ENCODE data around the gene GPR21. TPM values are rescaled to one million over a fixed set of nuclear protein-coding genes. Genes with fewer than 3 reads are reported as not detected.
A peak's percentile ranks its signal among the peaks of the same experiment; 100 is the strongest.

Gene GPR21
- total and polyA plus RNA-seq, 2 donors (not counting 3 experiments of a cell fraction or from before 2014, with no cell fraction given), result 0.36 to 2.7 TPM

DNA sequence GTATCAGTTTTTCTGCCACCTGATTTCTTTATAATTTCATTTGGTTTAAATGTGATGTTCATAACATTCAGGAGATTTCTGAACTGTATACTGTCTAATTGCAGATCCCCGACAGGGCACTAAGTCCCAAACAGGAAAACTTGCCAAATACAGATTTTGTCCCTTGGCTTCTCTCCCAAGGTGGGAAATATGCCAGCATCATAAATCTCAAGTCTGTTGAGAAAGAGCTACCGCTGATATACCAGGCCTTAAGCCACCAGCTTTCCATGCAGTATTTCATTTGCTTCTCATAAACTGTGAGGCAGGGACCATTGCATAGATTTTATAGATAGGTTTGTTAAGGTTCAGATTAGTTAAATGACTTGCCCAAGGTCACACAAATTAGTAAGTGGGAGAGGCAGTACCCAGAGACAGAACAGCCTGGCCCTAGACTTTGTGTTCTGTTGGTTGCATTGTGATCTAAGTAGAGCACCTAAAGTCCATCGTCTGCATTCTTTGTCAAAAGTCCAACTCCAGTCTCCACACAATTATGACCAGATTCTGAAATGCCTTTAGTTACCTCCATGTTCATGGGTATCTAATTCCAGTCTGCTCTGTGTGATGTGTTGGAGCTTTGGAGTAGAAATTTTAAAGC, 16.2 kb downstream of the GPR21 start:
- no peaks in the 10 kb centered on the region for H3K9me1 ChIP-seq (replicated peaks; ENCODE audit: control insufficient read depth, extremely low read depth, insufficient read depth, low read length)
- no peak overlapping the region for H3K4me3 ChIP-seq (replicated peaks in 1 of 3; ENCODE audit: insufficient read depth in 1 of 3, low read depth in 1 of 3, low read length in 3 of 3)
- BruUV-seq (replicated peaks), result no TSS peak
- H3K27me3 ChIP-seq (ENCODE audit: control insufficient read depth in 2 of 2, insufficient read depth in 2 of 2, low read length in 2 of 2), result no peaks in the 10 kb centered on the region
- no peaks in the 10 kb centered on the region for H4K20me1 ChIP-seq (replicated peaks; ENCODE audit: control insufficient read depth, extremely low read depth, insufficient read depth, low read length)
- FAIRE-seq (no peak), DNase-seq (ENCODE audit: low read depth, low spot score) (peak; percentile 97)
- H3K27ac ChIP-seq (ENCODE audit: insufficient read depth, low read depth, low read length), result no peak overlapping the region
- H3K4me1 ChIP-seq (ENCODE audit: control insufficient read depth, extremely low read depth, insufficient read depth, low read length), result peaks cover 21% of the 10 kb centered on the region
- H3K9ac ChIP-seq (replicated peaks; ENCODE audit: extremely low read depth, insufficient read depth, low read length), result no peak overlapping the region
- no peaks in the 10 kb centered on the region for H3K79me2 ChIP-seq (ENCODE audit: control insufficient read depth, insufficient read depth, low read length)
- TF ChIP-seq POLR2A (IDR thresholded peaks at IDR 0.05; ENCODE audit: low read depth, low read length) (no peak), MYC (IDR thresholded peaks at IDR 0.05; ENCODE audit: low read depth, low read length) (no peak), JUN (IDR thresholded peaks at IDR 0.05; ENCODE audit: borderline replicate concordance, insufficient read depth, insufficient read length, low read depth) (no peak), GATA2 (IDR thresholded peaks at IDR 0.05; ENCODE audit: insufficient read depth, insufficient read length, low read depth, low read length) (no peak), POLR2AphosphoS5 (IDR thresholded peaks at IDR 0.05; ENCODE audit: insufficient read depth, low read depth, low read length) (no peak), EZH2 (IDR thresholded peaks at IDR 0.05; ENCODE audit: borderline replicate concordance, low read depth, low read length, severe bottlenecking) (no peak), FOS (IDR thresholded peaks at IDR 0.05; ENCODE audit: borderline replicate concordance, insufficient read depth, low read length) (no peak)
- TF ChIP-seq, protein P1, sequence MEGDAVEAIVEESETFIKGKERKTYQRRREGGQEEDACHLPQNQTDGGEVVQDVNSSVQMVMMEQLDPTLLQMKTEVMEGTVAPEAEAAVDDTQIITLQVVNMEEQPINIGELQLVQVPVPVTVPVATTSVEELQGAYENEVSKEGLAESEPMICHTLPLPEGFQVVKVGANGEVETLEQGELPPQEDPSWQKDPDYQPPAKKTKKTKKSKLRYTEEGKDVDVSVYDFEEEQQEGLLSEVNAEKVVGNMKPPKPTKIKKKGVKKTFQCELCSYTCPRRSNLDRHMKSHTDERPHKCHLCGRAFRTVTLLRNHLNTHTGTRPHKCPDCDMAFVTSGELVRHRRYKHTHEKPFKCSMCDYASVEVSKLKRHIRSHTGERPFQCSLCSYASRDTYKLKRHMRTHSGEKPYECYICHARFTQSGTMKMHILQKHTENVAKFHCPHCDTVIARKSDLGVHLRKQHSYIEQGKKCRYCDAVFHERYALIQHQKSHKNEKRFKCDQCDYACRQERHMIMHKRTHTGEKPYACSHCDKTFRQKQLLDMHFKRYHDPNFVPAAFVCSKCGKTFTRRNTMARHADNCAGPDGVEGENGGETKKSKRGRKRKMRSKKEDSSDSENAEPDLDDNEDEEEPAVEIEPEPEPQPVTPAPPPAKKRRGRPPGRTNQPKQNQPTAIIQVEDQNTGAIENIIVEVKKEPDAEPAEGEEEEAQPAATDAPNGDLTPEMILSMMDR (IDR thresholded peaks at IDR 0.05; ENCODE audit: extremely low read depth in 1 of 2, insufficient read depth in 1 of 2, low read depth in 1 of 2, low read length in 2 of 2), result no peak
- TF ChIP-seq, protein P2, sequence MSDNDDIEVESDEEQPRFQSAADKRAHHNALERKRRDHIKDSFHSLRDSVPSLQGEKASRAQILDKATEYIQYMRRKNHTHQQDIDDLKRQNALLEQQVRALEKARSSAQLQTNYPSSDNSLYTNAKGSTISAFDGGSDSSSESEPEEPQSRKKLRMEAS (IDR thresholded peaks at IDR 0.05; ENCODE audit: insufficient read depth, insufficient read length), result no peak
- dilution Hi-C loops (cut with MboI; ENCODE audit: extremely low pct_ligation_motif_present, low sequenced_read_pairs) (no loop called here), intact Hi-C loops (cut with micrococcal nuclease) (loop anchor here (1.0 kb wide), 1 partner anchor 16 kb away; the partner anchor contains the start of gene GPR21)
- no peaks in the 10 kb centered on the region for H3K9me3 ChIP-seq (replicated peaks; ENCODE audit: control insufficient read depth, insufficient read depth, low read length)
- ChIA-PET POLR2A (interaction anchor here (1.1 kb wide), 1 partner anchor 109 kb away, joined by 3 read pairs; the partner anchor contains the start of gene RABGAP1), CTCF (interaction anchor here (0.5 to 1.9 kb wide), 8 partner anchors 10 to 300 kb away, joined by 3 to 4 read pairs (median 4); no protein-coding TSS in a partner anchor)
- no peaks in the 10 kb centered on the region for H3K36me3 ChIP-seq (ENCODE audit: control insufficient read depth in 2 of 2, extremely low read depth in 1 of 2, insufficient read depth in 2 of 2, low read length in 2 of 2)
- H2AFZ ChIP-seq (ENCODE audit: low read depth, low read length), result no peak overlapping the region
- no peak overlapping the region for H3K4me2 ChIP-seq (ENCODE audit: insufficient read depth, low read length)

All from endothelial cell of umbilical vein (primary cell).